HCT116 (cell line): ENCODE data around the gene CORO7.

Experiments
- POLR2A ChIP-seq: IDR thresholded peaks from 2 replicates; pipeline ENCODE4 v1.7.0; 2011; ENCODE audit warnings: borderline replicate concordance; ENCODE audit not compliant: insufficient read depth, insufficient read length; ENCODE audit errors: extremely low read depth
- POLR2AphosphoS5 ChIP-seq: IDR thresholded peaks from 2 replicates; pipeline ENCODE4 v1.6.1; 2011; ENCODE audit warnings: mild to moderate bottlenecking, low read depth, low read length, moderate library complexity
- TF ChIP-seq, protein P1 (sequence below), 3 experiments: fragments of 200-600 bp in 1 of 3; sonication (generic) in 1 of 3; IDR thresholded peaks in 2 of 3; conservative IDR thresholded peaks in 1 of 3; 2 replicates each; pipeline ENCODE4 v1.5.1; 2012 to 2017; ENCODE audit warnings: low read depth in 2 of 3, low read length in 2 of 3, antibody characterized with exemption in 1 of 3, borderline replicate concordance in 1 of 3, control low read depth in 1 of 3, mild to moderate bottlenecking in 1 of 3, mixed read lengths in 1 of 3, mixed run types in 1 of 3, moderate library complexity in 1 of 3; ENCODE audit not compliant: insufficient read depth in 1 of 3
- TF ChIP-seq, protein P2 (sequence below): IDR thresholded peaks from 2 replicates; pipeline ENCODE4 v1.6.1; 2011; ENCODE audit warnings: mild to moderate bottlenecking, low read length, moderate library complexity; ENCODE audit not compliant: insufficient replicate concordance; ENCODE audit errors: extremely low read depth

DNA sequence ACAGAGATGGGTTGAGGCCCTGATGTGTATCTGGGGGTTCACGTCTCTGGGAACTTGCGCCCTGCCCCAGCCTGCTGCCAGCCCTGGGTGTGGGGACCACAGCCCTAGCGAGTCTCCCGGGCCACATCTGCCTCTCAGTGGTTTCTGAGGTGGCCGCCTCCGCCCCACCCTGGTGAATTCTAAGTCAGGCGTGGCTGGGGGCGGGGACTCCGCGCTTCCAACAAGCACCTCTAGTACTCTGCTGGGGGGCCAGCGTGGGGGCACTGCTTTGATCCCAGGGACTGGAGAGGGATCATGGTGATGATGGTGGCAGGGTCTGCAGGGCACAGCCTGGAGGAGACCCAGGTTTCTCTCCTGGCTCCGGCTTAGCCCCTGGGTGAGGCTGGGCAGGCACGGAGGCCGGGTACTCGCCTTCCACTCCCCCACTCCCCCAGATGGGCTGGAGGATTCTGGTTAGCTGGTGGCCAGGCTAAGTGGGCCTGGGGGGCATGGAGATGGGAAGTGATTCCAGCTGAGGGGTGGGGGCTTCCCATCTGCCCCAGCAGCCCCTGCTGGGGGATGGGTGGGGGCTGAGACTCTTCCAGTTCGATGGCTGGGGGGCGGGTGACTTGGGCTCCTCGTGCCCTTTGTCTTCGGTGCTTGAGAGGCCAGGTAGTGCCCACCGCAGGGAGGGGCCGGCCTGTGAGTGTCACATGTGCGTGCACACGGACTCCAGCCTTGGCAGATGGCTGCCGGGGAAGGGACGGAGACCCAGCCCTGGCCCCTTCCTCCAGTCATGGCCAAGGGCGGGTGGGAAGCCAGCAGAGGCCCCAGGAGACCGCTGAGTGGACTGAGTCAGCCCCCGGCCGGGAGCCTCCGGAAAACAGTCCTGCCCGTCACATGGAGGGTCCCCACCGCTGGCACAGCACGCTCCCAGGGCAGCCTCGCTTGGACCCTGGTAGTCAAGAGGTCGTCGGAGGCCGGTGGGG is 96.7 kb downstream of the CORO7 start:
- TF ChIP-seq, protein P1, sequence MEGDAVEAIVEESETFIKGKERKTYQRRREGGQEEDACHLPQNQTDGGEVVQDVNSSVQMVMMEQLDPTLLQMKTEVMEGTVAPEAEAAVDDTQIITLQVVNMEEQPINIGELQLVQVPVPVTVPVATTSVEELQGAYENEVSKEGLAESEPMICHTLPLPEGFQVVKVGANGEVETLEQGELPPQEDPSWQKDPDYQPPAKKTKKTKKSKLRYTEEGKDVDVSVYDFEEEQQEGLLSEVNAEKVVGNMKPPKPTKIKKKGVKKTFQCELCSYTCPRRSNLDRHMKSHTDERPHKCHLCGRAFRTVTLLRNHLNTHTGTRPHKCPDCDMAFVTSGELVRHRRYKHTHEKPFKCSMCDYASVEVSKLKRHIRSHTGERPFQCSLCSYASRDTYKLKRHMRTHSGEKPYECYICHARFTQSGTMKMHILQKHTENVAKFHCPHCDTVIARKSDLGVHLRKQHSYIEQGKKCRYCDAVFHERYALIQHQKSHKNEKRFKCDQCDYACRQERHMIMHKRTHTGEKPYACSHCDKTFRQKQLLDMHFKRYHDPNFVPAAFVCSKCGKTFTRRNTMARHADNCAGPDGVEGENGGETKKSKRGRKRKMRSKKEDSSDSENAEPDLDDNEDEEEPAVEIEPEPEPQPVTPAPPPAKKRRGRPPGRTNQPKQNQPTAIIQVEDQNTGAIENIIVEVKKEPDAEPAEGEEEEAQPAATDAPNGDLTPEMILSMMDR (IDR thresholded peaks at IDR 0.05 in 2 of 3, conservative IDR thresholded peaks at IDR 0.05 in 1 of 3; ENCODE audit: borderline replicate concordance in 1 of 3, insufficient read depth in 1 of 3, low read depth in 2 of 3, low read length in 2 of 3) = no peak
- TF ChIP-seq, protein P2, sequence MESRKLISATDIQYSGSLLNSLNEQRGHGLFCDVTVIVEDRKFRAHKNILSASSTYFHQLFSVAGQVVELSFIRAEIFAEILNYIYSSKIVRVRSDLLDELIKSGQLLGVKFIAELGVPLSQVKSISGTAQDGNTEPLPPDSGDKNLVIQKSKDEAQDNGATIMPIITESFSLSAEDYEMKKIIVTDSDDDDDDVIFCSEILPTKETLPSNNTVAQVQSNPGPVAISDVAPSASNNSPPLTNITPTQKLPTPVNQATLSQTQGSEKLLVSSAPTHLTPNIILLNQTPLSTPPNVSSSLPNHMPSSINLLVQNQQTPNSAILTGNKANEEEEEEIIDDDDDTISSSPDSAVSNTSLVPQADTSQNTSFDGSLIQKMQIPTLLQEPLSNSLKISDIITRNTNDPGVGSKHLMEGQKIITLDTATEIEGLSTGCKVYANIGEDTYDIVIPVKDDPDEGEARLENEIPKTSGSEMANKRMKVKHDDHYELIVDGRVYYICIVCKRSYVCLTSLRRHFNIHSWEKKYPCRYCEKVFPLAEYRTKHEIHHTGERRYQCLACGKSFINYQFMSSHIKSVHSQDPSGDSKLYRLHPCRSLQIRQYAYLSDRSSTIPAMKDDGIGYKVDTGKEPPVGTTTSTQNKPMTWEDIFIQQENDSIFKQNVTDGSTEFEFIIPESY = no peak
- TF ChIP-seq POLR2A = no peak
- no peak for TF ChIP-seq POLR2AphosphoS5
